Activated naive CD4-positive, alpha-beta T cell treated with anti-CD3 and anti-CD28 coated beads, Interleukin-2, amount 10 ng/mL, durations not matched to agents 7 days and 5 days (primary cell): ENCODE results near the gene SERINC4.
"Not testable (repeated sequence)": the region's sequence is repeated elsewhere in the genome, so short reads cannot be mapped to it uniquely, and the experiment has no call there.

Experiments
- CTCF ChIA-PET: fragments of 350-600 bp; sonication (Branson Sonifier 250); formaldehyde crosslinking; loops from one replicate; lab custom pipeline; 2021; ENCODE audit warnings: antibody characterized with exemption; lab: Charles Lee
- DNase-seq: peaks from one replicate; pipeline ENCODE4 v3.0.0-alpha.2; 2020
- H3K27ac Mint-ChIP-seq: one replicate; pipeline ENCODE4 v1.8.0; 2021; ENCODE audit warnings: mild to moderate bottlenecking, moderate library complexity, mixed read lengths
- H3K27me3 Mint-ChIP-seq: one replicate; pipeline ENCODE4 v1.8.0; 2021; ENCODE audit warnings: mild to moderate bottlenecking, mixed read lengths
- H3K36me3 Mint-ChIP-seq: one replicate; pipeline ENCODE4 v1.8.0; 2021; ENCODE audit warnings: mixed read lengths
- H3K4me1 Mint-ChIP-seq: one replicate; pipeline ENCODE4 v1.8.0; 2021; ENCODE audit warnings: mixed read lengths
- H3K4me3 Mint-ChIP-seq: one replicate; pipeline ENCODE4 v1.8.0; 2021; ENCODE audit warnings: mild to moderate bottlenecking, moderate library complexity, mixed read lengths
- H3K9me3 Mint-ChIP-seq: one replicate; pipeline ENCODE4 v1.8.0; 2021; ENCODE audit warnings: mixed read lengths

Gene SERINC4

GRCh38 chr15:43762824-43763223, 37.2 kb downstream of the SERINC4 start:
- Mint-ChIP-seq H3K4me1 (peaks cover 2% of the 10 kb centered on the region), H3K9me3 (no peaks in the 10 kb centered on the region), H3K4me3 (no peak overlapping the region), H3K27me3 (no peaks in the 10 kb centered on the region), H3K36me3 (peaks cover 56% of the 10 kb centered on the region), H3K27ac (no peak overlapping the region)
- DNase-seq: no peak
- CTCF ChIA-PET: no interaction called here

GRCh38 chr15:43751885-43752284, 48.1 kb downstream of the SERINC4 start:
- H3K36me3 Mint-ChIP-seq: peaks cover 51% of the 10 kb centered on the region

GRCh38 chr15:43749690-43750345, 50.2 kb downstream of the SERINC4 start:
- peaks cover 57% of the 10 kb centered on the region for H3K4me1 Mint-ChIP-seq
- peak; percentile 70 for DNase-seq
- peaks cover 39% of the 10 kb centered on the region for H3K36me3 Mint-ChIP-seq
- H3K27ac Mint-ChIP-seq: peak overlapping the region; percentile 94
- H3K9me3 Mint-ChIP-seq: no peaks in the 10 kb centered on the region
- CTCF ChIA-PET: interaction anchor here (1.1 to 1.4 kb wide), 3 partner anchors 19 to 27 kb away, joined by 3 to 4 read pairs (median 4); partner anchors contain the start of gene ELL3
- H3K27me3 Mint-ChIP-seq: no peaks in the 10 kb centered on the region
- H3K4me3 Mint-ChIP-seq: peak overlapping the region; percentile 59

More at GRCh38 chr15:43751885-43752284, 48.1 kb downstream of the SERINC4 start:
- DNase-seq: no peak
- Mint-ChIP-seq H3K27me3 (no peaks in the 10 kb centered on the region), H3K27ac (peak overlapping the region; percentile 24), H3K4me1 (peaks cover 51% of the 10 kb centered on the region), H3K9me3 (no peaks in the 10 kb centered on the region), H3K4me3 (no peak overlapping the region)
- CTCF ChIA-PET: interaction anchor here (1.0 kb wide), 1 partner anchor 9 kb away, joined by 3 read pairs; no protein-coding TSS in a partner anchor

- CTCF ChIA-PET: no interaction called here
- H3K4me3 Mint-ChIP-seq: peak overlapping the region; percentile 93
- peak overlapping the region; percentile 94 for H3K27ac Mint-ChIP-seq
- H3K9me3 Mint-ChIP-seq: no peaks in the 10 kb centered on the region
- peaks cover 58% of the 10 kb centered on the region for H3K4me1 Mint-ChIP-seq
- peak; percentile 25 for DNase-seq
- peaks cover 30% of the 10 kb centered on the region for H3K36me3 Mint-ChIP-seq
- no peaks in the 10 kb centered on the region for H3K27me3 Mint-ChIP-seq
These were observed 51.6 kb downstream of the SERINC4 start for GRCh38 chr15:43748376-43748775.

GRCh38 chr15:43746903-43747309, 53.1 kb downstream of the SERINC4 start:
- Mint-ChIP-seq H3K4me3 (peak overlapping the region; percentile 93), H3K27ac (peak overlapping the region; percentile 94), H3K36me3 (peaks cover 22% of the 10 kb centered on the region), H3K4me1 (peaks cover 46% of the 10 kb centered on the region)
- H3K9me3 Mint-ChIP-seq, H3K27me3 Mint-ChIP-seq, CTCF ChIA-PET: not testable (repeated sequence)
- peak; percentile 34 for DNase-seq

GRCh38 chr15:43746245-43746902, 53.6 kb downstream of the SERINC4 start, which contains the start of gene PDIA3:
Gene PDIA3 (plus strand): TSS chr15:43746438. CDS start chr15:43746540, 102 bp downstream.
- H3K9me3 Mint-ChIP-seq, CTCF ChIA-PET, H3K27me3 Mint-ChIP-seq: not testable (repeated sequence)
- peaks cover 17% of the 10 kb centered on the region for H3K36me3 Mint-ChIP-seq
- peak within 1 kb of the TSS; percentile 94 for H3K27ac Mint-ChIP-seq
- H3K4me3 Mint-ChIP-seq: peak within 1 kb of the TSS; percentile 93
- DNase-seq: peak; percentile 92
- peaks cover 41% of the 10 kb centered on the region for H3K4me1 Mint-ChIP-seq
